Measurements from ENCODE around the gene TNFSF12.
"Not testable (repeated sequence)": the region's sequence is repeated elsewhere in the genome, so short reads cannot be mapped to it uniquely, and the experiment has no call there.

Gene TNFSF12

GRCh38 chr17:7593296-7593695 is 44.4 kb downstream of the TNFSF12 start:
- no peak overlapping the region for H3K4me3 ChIP-seq (ENCODE audit: low read length)
- no peak for TF ChIP-seq CTCF (conservative IDR thresholded peaks at IDR 0.05; ENCODE audit: low read depth, low read length)
- no peak for DNase-seq (ENCODE audit: low read depth)

GRCh38 chr17:7597561-7597960 is 48.7 kb downstream of the TNFSF12 start:
- not testable (repeated sequence) for DNase-seq (ENCODE audit: low read depth); H3K4me3 ChIP-seq (ENCODE audit: low read length)

- TF ChIP-seq CTCF (conservative IDR thresholded peaks at IDR 0.05; ENCODE audit: low read depth, low read length): no peak
- DNase-seq (ENCODE audit: low read depth): no peak
- H3K4me3 ChIP-seq (ENCODE audit: low read length): no peak overlapping the region
Measured at GRCh38 chr17:7606280-7606679, 57.4 kb downstream of the TNFSF12 start.
